K562 (cell line): ENCODE results near the gene IGDCC3.

Source experiments
- ARID1B ChIP-seq: fragments of 450-650 bp; IDR thresholded peaks from 2 replicates; pipeline ENCODE4 v1.6.1; 2016; ENCODE audit warnings: antibody characterized with exemption, mild to moderate bottlenecking, inconsistent platforms
- EP300 ChIP-seq: IDR thresholded peaks from 2 replicates; pipeline ENCODE4 v1.6.1; 2012; ENCODE audit warnings: low read length, improper control_type of control experiment
- ETV1 ChIP-seq: fragments of 450-650 bp; conservative IDR thresholded peaks from 2 replicates; pipeline ENCODE4 v1.6.1; 2016; ENCODE audit warnings: missing genetic modification characterization, control low read depth, low read depth, missing compliant biosample characterization
- EZH2 ChIP-seq: IDR thresholded peaks from 2 replicates; pipeline ENCODE4 v1.6.1; 2012; ENCODE audit warnings: low read depth, mild to moderate bottlenecking, inconsistent platforms, low read length, borderline replicate concordance
- FOXA3 ChIP-seq, 2 experiments: fragments of 450-650 bp in 1 of 2; sonication (generic) in 1 of 2; formaldehyde crosslinking; IDR thresholded peaks in 1 of 2; conservative IDR thresholded peaks in 1 of 2; 2 replicates each; pipeline versions ENCODE4 v1.4.0 to v1.8.0; 2020 to 2022; ENCODE audit warnings: mild to moderate bottlenecking in 2 of 2, missing genetic modification reagents in 1 of 2
- HEY1 ChIP-seq: fragments of 250-450 bp; sonication (Bioruptor Pico); IDR thresholded peaks from 2 replicates; pipeline ENCODE4 v1.5.0; 2020; ENCODE audit warnings: mild to moderate bottlenecking, moderate library complexity, borderline replicate concordance
- MXI1 ChIP-seq: IDR thresholded peaks from 2 replicates; pipeline ENCODE4 v1.6.1; 2011; ENCODE audit warnings: low read depth, mild to moderate bottlenecking, improper control_type of control experiment, low read length
- NFE2L1 ChIP-seq: fragments of 450-650 bp; IDR thresholded peaks from 2 replicates; pipeline ENCODE4 v1.6.1; 2016; ENCODE audit warnings: missing genetic modification characterization, low read depth, mild to moderate bottlenecking, missing compliant biosample characterization, moderate library complexity, borderline replicate concordance
- ZBTB17 ChIP-seq: fragments of 450-650 bp; formaldehyde crosslinking; IDR thresholded peaks from 2 replicates; pipeline ENCODE4 v1.4.0; 2020; ENCODE audit warnings: mild to moderate bottlenecking
- TF ChIP-seq, protein P1 (sequence below), 3 experiments: IDR thresholded peaks in 2 of 3; conservative IDR thresholded peaks in 1 of 3; 2 replicates each; pipeline ENCODE4 v1.5.1; 2011 to 2012; ENCODE audit warnings: low read length in 3 of 3, mild to moderate bottlenecking in 3 of 3, control low read depth in 2 of 3, improper control_type of control experiment in 1 of 3, inconsistent platforms in 1 of 3, low read depth in 1 of 3, mixed read lengths in 1 of 3, moderate library complexity in 1 of 3; ENCODE audit not compliant: insufficient read depth in 2 of 3

DNA sequence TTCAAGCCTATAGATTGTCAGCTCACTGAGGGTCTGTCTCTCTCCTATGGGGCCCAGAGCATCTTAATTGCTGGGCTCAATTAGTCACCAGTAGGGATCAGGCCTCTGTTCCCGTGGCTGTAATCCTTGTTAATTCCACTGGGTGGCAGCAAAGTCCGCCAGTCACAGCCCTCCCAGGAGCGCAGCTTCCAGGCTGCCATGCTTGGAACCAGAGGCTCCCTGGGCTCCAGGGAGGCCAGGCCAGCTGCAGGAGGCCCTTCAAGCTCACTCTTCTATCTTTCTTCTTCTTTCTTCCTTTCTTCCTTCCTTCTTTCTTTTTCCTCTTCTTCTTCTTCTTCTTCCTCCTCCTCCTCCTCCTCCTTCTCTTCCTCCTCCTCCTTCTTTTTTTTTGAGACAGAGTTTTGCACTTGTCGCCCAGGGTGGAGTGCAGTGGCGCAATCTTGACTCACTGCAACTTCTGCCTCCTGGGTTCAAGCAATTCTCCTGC lies 58.9 kb downstream of the IGDCC3 start:
- TF ChIP-seq EP300 (no peak), ETV1 (tag) (no peak), MXI1 (no peak), ZBTB17 (CRISPR knock-in tag) (no peak), FOXA3 (CRISPR knock-in tag; conservative IDR thresholded peaks at IDR 0.05 in 1 of 2, IDR thresholded peaks at IDR 0.05 in 1 of 2) (no peak), HEY1 (CRISPR knock-in tag) (no peak), NFE2L1 (no peak), EZH2 (no peak), ARID1B (no peak)
- TF ChIP-seq, protein P1, sequence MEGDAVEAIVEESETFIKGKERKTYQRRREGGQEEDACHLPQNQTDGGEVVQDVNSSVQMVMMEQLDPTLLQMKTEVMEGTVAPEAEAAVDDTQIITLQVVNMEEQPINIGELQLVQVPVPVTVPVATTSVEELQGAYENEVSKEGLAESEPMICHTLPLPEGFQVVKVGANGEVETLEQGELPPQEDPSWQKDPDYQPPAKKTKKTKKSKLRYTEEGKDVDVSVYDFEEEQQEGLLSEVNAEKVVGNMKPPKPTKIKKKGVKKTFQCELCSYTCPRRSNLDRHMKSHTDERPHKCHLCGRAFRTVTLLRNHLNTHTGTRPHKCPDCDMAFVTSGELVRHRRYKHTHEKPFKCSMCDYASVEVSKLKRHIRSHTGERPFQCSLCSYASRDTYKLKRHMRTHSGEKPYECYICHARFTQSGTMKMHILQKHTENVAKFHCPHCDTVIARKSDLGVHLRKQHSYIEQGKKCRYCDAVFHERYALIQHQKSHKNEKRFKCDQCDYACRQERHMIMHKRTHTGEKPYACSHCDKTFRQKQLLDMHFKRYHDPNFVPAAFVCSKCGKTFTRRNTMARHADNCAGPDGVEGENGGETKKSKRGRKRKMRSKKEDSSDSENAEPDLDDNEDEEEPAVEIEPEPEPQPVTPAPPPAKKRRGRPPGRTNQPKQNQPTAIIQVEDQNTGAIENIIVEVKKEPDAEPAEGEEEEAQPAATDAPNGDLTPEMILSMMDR (IDR thresholded peaks at IDR 0.05 in 2 of 3, conservative IDR thresholded peaks at IDR 0.05 in 1 of 3; ENCODE audit: insufficient read depth in 2 of 3, low read depth in 1 of 3, low read length in 3 of 3) = peak; percentile 90 to 98 (median 98)
